Stimulated activated CD4-positive, alpha-beta T cell treated with anti-CD3 and anti-CD28 coated beads, Interleukin-2, amount 100 ng/mL, for 48 hours (primary cell): ENCODE results near the gene SETD3.
"Not testable (repeated sequence)": the region's sequence is repeated elsewhere in the genome, so short reads cannot be mapped to it uniquely, and the experiment has no call there.

ENCODE experiments used
- DNase-seq, 2 donors: peaks; one replicate each; pipeline ENCODE4 v3.0.0-alpha.2; 2020

The SETD3 gene

GRCh38 chr14:99357151-99357915, 123.3 kb downstream of the SETD3 start:
- no peak for DNase-seq

GRCh38 chr14:99356031-99356608, 124.5 kb downstream of the SETD3 start:
- DNase-seq, result no peak

- no peak for DNase-seq
Observed at GRCh38 chr14:99354166-99354875, 126.3 kb downstream of the SETD3 start.

GRCh38 chr14:99352688-99353280, 127.9 kb downstream of the SETD3 start:
- DNase-seq, result no peak

GRCh38 chr14:99351166-99352007, 129.3 kb downstream of the SETD3 start:
- no peak for DNase-seq

GRCh38 chr14:99350751-99351150, 129.9 kb downstream of the SETD3 start:
- no peak for DNase-seq

GRCh38 chr14:99349721-99350495, 130.8 kb downstream of the SETD3 start:
- DNase-seq, result no peak

- no peak for DNase-seq
Observed at GRCh38 chr14:99348816-99349614, 131.6 kb downstream of the SETD3 start.

- not testable (repeated sequence) for DNase-seq
Observed at GRCh38 chr14:99348231-99348630, 132.4 kb downstream of the SETD3 start.
